ENCODE data around the gene MGMT.

GRCh38 chr10:129764901-129765663, 298.0 kb downstream of the MGMT start:
- TF ChIP-seq CTCF (IDR thresholded peaks at IDR 0.05): no peak
- no peak for TF ChIP-seq POLR2A (IDR thresholded peaks at IDR 0.05)
